GM12872 (cell line): ENCODE results near the gene PEX13.

ENCODE experiments used
- TF ChIP-seq, protein P1 (sequence below): IDR thresholded peaks from 3 replicates; pipeline ENCODE4 v1.5.1; 2011; ENCODE audit warnings: low read depth, mild to moderate bottlenecking, low read length, moderate library complexity; ENCODE audit not compliant: insufficient read depth

PEX13 gene

GRCh38 chr2:61065714-61066709 lies 48.5 kb downstream of the PEX13 start, which contains the start of gene SANBR:
SANBR (plus strand) TSS chr2:61065871; CDS start chr2:61070351, 4,480 bp downstream.
- TF ChIP-seq, protein P1, sequence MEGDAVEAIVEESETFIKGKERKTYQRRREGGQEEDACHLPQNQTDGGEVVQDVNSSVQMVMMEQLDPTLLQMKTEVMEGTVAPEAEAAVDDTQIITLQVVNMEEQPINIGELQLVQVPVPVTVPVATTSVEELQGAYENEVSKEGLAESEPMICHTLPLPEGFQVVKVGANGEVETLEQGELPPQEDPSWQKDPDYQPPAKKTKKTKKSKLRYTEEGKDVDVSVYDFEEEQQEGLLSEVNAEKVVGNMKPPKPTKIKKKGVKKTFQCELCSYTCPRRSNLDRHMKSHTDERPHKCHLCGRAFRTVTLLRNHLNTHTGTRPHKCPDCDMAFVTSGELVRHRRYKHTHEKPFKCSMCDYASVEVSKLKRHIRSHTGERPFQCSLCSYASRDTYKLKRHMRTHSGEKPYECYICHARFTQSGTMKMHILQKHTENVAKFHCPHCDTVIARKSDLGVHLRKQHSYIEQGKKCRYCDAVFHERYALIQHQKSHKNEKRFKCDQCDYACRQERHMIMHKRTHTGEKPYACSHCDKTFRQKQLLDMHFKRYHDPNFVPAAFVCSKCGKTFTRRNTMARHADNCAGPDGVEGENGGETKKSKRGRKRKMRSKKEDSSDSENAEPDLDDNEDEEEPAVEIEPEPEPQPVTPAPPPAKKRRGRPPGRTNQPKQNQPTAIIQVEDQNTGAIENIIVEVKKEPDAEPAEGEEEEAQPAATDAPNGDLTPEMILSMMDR, result no peak

- TF ChIP-seq, protein P1, result no peak
These were observed 56.6 kb downstream of the PEX13 start for GRCh38 chr2:61074100-61074499.

DNA sequence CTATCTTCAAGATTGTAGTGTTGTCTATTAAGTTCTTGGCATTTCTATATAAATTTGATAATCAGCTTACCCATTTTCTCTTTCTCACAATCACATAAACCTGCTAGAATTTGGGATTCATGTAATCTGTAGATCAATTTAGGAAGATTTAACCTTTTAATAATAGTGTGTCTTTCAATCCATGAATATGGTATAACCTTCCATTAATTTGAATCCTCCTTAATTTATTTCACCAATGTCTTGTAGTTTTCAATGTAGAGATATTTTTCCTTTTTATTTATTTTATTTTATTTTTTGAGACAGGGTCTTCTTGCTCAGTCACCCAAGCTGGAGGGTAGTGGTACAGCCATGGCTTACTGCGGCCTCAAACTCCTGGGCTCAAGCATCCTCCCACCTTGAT lies 68.4 kb downstream of the PEX13 start:
- TF ChIP-seq, protein P1, result no peak

DNA sequence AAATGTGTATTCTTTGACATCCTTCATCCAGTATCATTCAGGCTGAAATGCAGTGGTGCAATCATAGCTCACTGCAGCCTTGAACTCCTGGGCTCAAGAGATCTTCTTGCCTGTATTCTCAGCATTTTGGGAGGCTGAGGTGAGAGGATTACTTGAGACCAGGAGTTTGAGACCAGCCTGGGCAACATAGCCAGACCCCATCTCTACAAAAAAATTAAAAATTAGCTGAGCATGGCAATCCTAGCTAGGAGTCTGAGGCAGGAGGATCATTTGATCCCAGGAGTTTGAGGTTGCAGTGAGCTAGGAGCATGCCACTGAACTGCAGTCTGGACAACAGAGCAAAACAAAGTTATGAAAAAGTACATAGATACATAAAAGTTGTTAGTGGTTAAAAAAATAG lies 72.3 kb downstream of the PEX13 start:
- TF ChIP-seq, protein P1, result no peak

GRCh38 chr2:61090386-61090921 lies 72.9 kb downstream of the PEX13 start:
- TF ChIP-seq, protein P1, result no peak

- TF ChIP-seq, protein P1, result no peak
These were observed 74.0 kb downstream of the PEX13 start for GRCh38 chr2:61091485-61091884.

DNA sequence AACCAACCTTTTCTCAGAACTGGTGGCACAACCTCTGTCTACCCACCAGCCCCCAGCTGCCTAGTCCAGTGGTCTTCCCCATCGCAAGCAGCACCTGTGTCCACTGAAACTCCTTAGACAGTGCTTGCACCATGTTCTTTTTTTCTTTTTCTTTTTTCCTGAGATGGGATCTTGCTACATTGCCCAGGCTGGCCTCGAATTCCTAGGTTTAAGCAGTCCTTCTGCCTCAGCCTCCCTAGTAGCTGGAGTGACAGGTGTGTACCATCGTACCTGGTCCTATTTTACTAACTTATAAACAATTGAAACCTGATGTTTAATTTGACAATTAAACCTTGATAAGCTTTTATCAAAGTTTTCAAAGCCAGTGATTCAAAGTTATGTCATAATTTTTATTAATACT lies 78.9 kb downstream of the PEX13 start:
- TF ChIP-seq, protein P1, result no peak
